Neural cell (in vitro differentiated cells): ENCODE data around the gene ENOX1. TPM values are rescaled to one million over a fixed set of nuclear protein-coding genes. Genes with fewer than 3 reads are reported as not detected.

Experiments used
- H2AFZ ChIP-seq: fragments of 200-600, 300-800 bp; sonication (generic), shearing (Covaris generic); 2 replicates; pipeline ENCODE4 v1.6.0; 2014; ENCODE audit warnings: low read depth, mild to moderate bottlenecking, antibody characterized with exemption, low read length, moderate library complexity
- H3F3A ChIP-seq: fragments of 200-600 bp; shearing (Covaris generic); 2 replicates; pipeline ENCODE4 v1.6.1; 2016; ENCODE audit warnings: mild to moderate bottlenecking, moderate library complexity, mixed read lengths, antibody characterized with exemption, low read length; ENCODE audit not compliant: insufficient read depth, poor library complexity, severe bottlenecking
- H3K27ac ChIP-seq: fragments of 200-600, 300-800 bp; sonication (generic), shearing (Covaris generic); 2 replicates; pipeline ENCODE4 v1.5.1; 2014; ENCODE audit warnings: mild to moderate bottlenecking, low read length, moderate library complexity
- H3K27me3 ChIP-seq: fragments of 300-800, 200-600 bp; sonication (generic), shearing (Covaris generic); 2 replicates; pipeline ENCODE4 v1.6.0; 2014; ENCODE audit warnings: mild to moderate bottlenecking, low read depth, low read length, moderate library complexity; ENCODE audit not compliant: insufficient read depth
- H3K36me3 ChIP-seq: fragments of 300-800, 200-600 bp; sonication (generic), shearing (Covaris generic); 2 replicates; pipeline ENCODE4 v1.5.1; 2014; ENCODE audit warnings: mild to moderate bottlenecking, antibody characterized with exemption, low read length, moderate library complexity; ENCODE audit not compliant: insufficient read depth
- H3K4me2 ChIP-seq: fragments of 300-800, 200-600 bp; sonication (generic), shearing (Covaris generic); 2 replicates; pipeline ENCODE4 v1.6.0; 2014; ENCODE audit warnings: mild to moderate bottlenecking, low read length
- H3K4me3 ChIP-seq: fragments of 300-800, 200-600 bp; sonication (generic), shearing (Covaris generic); 2 replicates; pipeline ENCODE4 v1.5.1; 2014; ENCODE audit warnings: mild to moderate bottlenecking, low read length, moderate library complexity
- H3K79me2 ChIP-seq: fragments of 200-600 bp; shearing (Covaris generic); replicated peaks from 2 replicates; pipeline ENCODE4 v1.6.0; 2014; ENCODE audit warnings: mild to moderate bottlenecking, low read length, moderate library complexity; ENCODE audit not compliant: insufficient read depth
- H3K9ac ChIP-seq: fragments of 300-800, 200-600 bp; sonication (generic), shearing (Covaris generic); 2 replicates; pipeline ENCODE4 v1.6.1; 2016; ENCODE audit warnings: mild to moderate bottlenecking, low read length, mixed read lengths
- H3K9me2 ChIP-seq: fragments of 200-600 bp; shearing (Covaris generic); 2 replicates; pipeline ENCODE4 v1.6.1; 2016; ENCODE audit warnings: mild to moderate bottlenecking, low read length, mixed read lengths; ENCODE audit not compliant: insufficient read depth
- H3K9me3 ChIP-seq: fragments of 200-600, 300-800 bp; sonication (generic), shearing (Covaris generic); 2 replicates; pipeline ENCODE4 v1.6.1; 2016; ENCODE audit warnings: mild to moderate bottlenecking, mixed run types, low read length, moderate library complexity, mixed read lengths
- H4K20me1 ChIP-seq: fragments of 200-600 bp; shearing (Covaris generic); 2 replicates; pipeline ENCODE4 v1.6.1; 2016; ENCODE audit warnings: mild to moderate bottlenecking, mixed run types; ENCODE audit not compliant: insufficient read depth
- CTCF ChIP-seq: fragments of 450-650 bp; IDR thresholded peaks from 2 replicates; pipeline ENCODE4 v1.5.1; 2014; ENCODE audit warnings: antibody characterized with exemption, mild to moderate bottlenecking, moderate library complexity; ENCODE audit not compliant: poor library complexity, severe bottlenecking
- EP300 ChIP-seq: fragments of 450-650 bp; conservative IDR thresholded peaks from 2 replicates; pipeline ENCODE4 v1.6.1; 2014; ENCODE audit warnings: antibody characterized with exemption, mild to moderate bottlenecking, moderate library complexity; ENCODE audit not compliant: poor library complexity, severe bottlenecking
- EZH2 ChIP-seq: fragments of 200-600, 300-800 bp; shearing (Covaris generic), sonication (generic); IDR thresholded peaks from 2 replicates; pipeline ENCODE4 v1.6.1; 2014; ENCODE audit warnings: antibody characterized with exemption, low read length, borderline replicate concordance, mild to moderate bottlenecking; ENCODE audit not compliant: insufficient read depth, poor library complexity, severe bottlenecking
- MXI1 ChIP-seq: fragments of 450-650 bp; conservative IDR thresholded peaks from 2 replicates; pipeline ENCODE4 v1.6.1; 2014; ENCODE audit warnings: antibody characterized with exemption, mild to moderate bottlenecking; ENCODE audit not compliant: poor library complexity, severe bottlenecking
- POLR2AphosphoS5 ChIP-seq: IDR thresholded peaks from 2 replicates; pipeline ENCODE4 v1.6.1; 2012
- RAD21 ChIP-seq: fragments of 450-650 bp; conservative IDR thresholded peaks from 2 replicates; pipeline ENCODE4 v1.6.1; 2014; ENCODE audit warnings: antibody characterized with exemption, mild to moderate bottlenecking, moderate library complexity
- SMC3 ChIP-seq: fragments of 450-650 bp; conservative IDR thresholded peaks from 2 replicates; pipeline ENCODE4 v1.6.1; 2014; ENCODE audit warnings: antibody characterized with exemption, mild to moderate bottlenecking, moderate library complexity; ENCODE audit not compliant: poor library complexity
- TAF1 ChIP-seq: IDR thresholded peaks from 2 replicates; pipeline ENCODE4 v1.6.1; 2012; ENCODE audit warnings: low read depth
- polyA plus RNA-seq: library from polyadenylated mRNA; depleted of rRNA; stranded (reverse); fragments of >200 nt; gene quantifications from 2 replicates; pipeline ENCODE4 v1.2.3, GENCODE V29; 2014
- TF ChIP-seq, protein P1 (sequence below): IDR thresholded peaks from 2 replicates; pipeline ENCODE4 v1.6.1; 2012; ENCODE audit warnings: borderline replicate concordance

The ENOX1 gene
- polyA plus RNA-seq, 1 donor from 2014 or later = 42.6 TPM

GRCh38 chr13:43470610-43471009, 316.2 kb downstream of the ENOX1 start:
- H3K79me2 ChIP-seq = no peaks in the 10 kb centered on the region
- no peak overlapping the region for H3K9ac ChIP-seq
- H3K27me3 ChIP-seq = no peaks in the 10 kb centered on the region
- H4K20me1 ChIP-seq = no peaks in the 10 kb centered on the region
- H3K4me3 ChIP-seq = no peak overlapping the region
- H3K9me2 ChIP-seq = no peaks in the 10 kb centered on the region
- H3K9me3 ChIP-seq = no peaks in the 10 kb centered on the region
- TF ChIP-seq EZH2 (no peak), TAF1 (no peak), CTCF (no peak), MXI1 (no peak), POLR2AphosphoS5 (no peak), EP300 (no peak), RAD21 (no peak), SMC3 (no peak)
- TF ChIP-seq, protein P1, sequence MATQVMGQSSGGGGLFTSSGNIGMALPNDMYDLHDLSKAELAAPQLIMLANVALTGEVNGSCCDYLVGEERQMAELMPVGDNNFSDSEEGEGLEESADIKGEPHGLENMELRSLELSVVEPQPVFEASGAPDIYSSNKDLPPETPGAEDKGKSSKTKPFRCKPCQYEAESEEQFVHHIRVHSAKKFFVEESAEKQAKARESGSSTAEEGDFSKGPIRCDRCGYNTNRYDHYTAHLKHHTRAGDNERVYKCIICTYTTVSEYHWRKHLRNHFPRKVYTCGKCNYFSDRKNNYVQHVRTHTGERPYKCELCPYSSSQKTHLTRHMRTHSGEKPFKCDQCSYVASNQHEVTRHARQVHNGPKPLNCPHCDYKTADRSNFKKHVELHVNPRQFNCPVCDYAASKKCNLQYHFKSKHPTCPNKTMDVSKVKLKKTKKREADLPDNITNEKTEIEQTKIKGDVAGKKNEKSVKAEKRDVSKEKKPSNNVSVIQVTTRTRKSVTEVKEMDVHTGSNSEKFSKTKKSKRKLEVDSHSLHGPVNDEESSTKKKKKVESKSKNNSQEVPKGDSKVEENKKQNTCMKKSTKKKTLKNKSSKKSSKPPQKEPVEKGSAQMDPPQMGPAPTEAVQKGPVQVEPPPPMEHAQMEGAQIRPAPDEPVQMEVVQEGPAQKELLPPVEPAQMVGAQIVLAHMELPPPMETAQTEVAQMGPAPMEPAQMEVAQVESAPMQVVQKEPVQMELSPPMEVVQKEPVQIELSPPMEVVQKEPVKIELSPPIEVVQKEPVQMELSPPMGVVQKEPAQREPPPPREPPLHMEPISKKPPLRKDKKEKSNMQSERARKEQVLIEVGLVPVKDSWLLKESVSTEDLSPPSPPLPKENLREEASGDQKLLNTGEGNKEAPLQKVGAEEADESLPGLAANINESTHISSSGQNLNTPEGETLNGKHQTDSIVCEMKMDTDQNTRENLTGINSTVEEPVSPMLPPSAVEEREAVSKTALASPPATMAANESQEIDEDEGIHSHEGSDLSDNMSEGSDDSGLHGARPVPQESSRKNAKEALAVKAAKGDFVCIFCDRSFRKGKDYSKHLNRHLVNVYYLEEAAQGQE = no peak
- no peak overlapping the region for H3K27ac ChIP-seq
- no peak overlapping the region for H3K4me2 ChIP-seq
- H3F3A ChIP-seq = no peaks in the 10 kb centered on the region
- H2AFZ ChIP-seq = no peak overlapping the region
- H3K36me3 ChIP-seq = no peaks in the 10 kb centered on the region

DNA sequence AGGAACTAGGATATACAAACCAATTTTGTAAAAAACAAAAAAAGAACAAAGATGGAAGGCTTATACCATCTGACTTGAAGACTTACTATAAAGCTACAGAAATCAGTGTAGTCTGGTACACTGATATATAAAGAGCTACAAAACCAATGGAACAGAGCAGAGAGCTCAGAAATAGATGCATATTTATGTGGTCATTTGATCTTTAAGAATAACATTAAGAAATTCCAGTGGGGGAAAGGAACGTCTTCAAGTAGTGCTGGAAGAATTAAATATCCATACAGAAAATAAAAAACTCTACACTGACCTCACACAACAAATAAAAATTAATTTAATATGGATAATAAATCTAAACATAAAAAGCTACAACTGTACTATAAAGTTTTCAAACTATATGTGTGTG, 317.0 kb downstream of the ENOX1 start:
- Histone ChIP-seq H3K4me2 (no peak overlapping the region), H4K20me1 (no peaks in the 10 kb centered on the region), H3K27ac (no peak overlapping the region), H3K9me3 (no peaks in the 10 kb centered on the region), H3K4me3 (no peak overlapping the region), H3K9ac (no peak overlapping the region), H3K9me2 (no peaks in the 10 kb centered on the region), H3K79me2 (no peaks in the 10 kb centered on the region), H3K27me3 (no peaks in the 10 kb centered on the region), H3K36me3 (no peaks in the 10 kb centered on the region), H3F3A (no peaks in the 10 kb centered on the region), H2AFZ (no peak overlapping the region)
- TF ChIP-seq, protein P1 = no peak
- TF ChIP-seq EP300 = no peak
- no peak for TF ChIP-seq SMC3
- TF ChIP-seq EZH2 = no peak
- no peak for TF ChIP-seq MXI1
- no peak for TF ChIP-seq TAF1
- no peak for TF ChIP-seq CTCF
- no peak for TF ChIP-seq RAD21
